Esophagus squamous epithelium (tissue), 4 donors: Measurements from ENCODE around the gene APOC1.

Experiments
- CTCF ChIP-seq, 6 experiments: fragments of 450-650 bp in 4 of 6; fragments of 200-600 bp in 2 of 6; sonication (generic) in 2 of 6; IDR thresholded peaks; one replicate each; pipeline ENCODE4 v1.5.1; 2016 to 2019; ENCODE audit warnings: antibody characterized with exemption in 6 of 6, mild to moderate bottlenecking in 4 of 6, moderate library complexity in 4 of 6
- POLR2A ChIP-seq, 4 donors: fragments of 450-650 bp; IDR thresholded peaks; one replicate each; pipeline ENCODE4 v1.6.1; 2017; ENCODE audit warnings: antibody characterized with exemption in 4 of 4, mild to moderate bottlenecking in 4 of 4, moderate library complexity in 3 of 4

- TF ChIP-seq CTCF (IDR thresholded peaks at IDR 0.05) (no peak), POLR2A (IDR thresholded peaks at IDR 0.05) (no peak)
Measured at GRCh38 chr19:44959691-44960090, 45.3 kb downstream of the APOC1 start.
